ENCODE data around the gene HOXD8.

HOXD8 gene

GRCh38 chr2:176171351-176172006, 42.0 kb downstream of the HOXD8 start:
- H3K4me3 ChIP-seq (ENCODE audit: low read depth, low read length), result no peak overlapping the region

- H3K4me3 ChIP-seq (ENCODE audit: low read depth, low read length), result no peak overlapping the region
Observed at GRCh38 chr2:176172007-176172894, 42.7 kb downstream of the HOXD8 start.

GRCh38 chr2:176172895-176173566, 43.5 kb downstream of the HOXD8 start:
- no peak overlapping the region for H3K4me3 ChIP-seq (ENCODE audit: low read depth, low read length)

GRCh38 chr2:176173567-176174381, 44.3 kb downstream of the HOXD8 start:
- H3K4me3 ChIP-seq (ENCODE audit: low read depth, low read length), result no peak overlapping the region

GRCh38 chr2:176174382-176174823, 44.9 kb downstream of the HOXD8 start:
- no peak overlapping the region for H3K4me3 ChIP-seq (ENCODE audit: low read depth, low read length)

GRCh38 chr2:176174824-176175708, 45.6 kb downstream of the HOXD8 start:
- H3K4me3 ChIP-seq (ENCODE audit: low read depth, low read length), result no peak overlapping the region

GRCh38 chr2:176175709-176176607, 46.5 kb downstream of the HOXD8 start:
- H3K4me3 ChIP-seq (ENCODE audit: low read depth, low read length), result no peak overlapping the region

GRCh38 chr2:176177580-176178037, 48.1 kb downstream of the HOXD8 start:
- H3K4me3 ChIP-seq (ENCODE audit: low read depth, low read length), result peak overlapping the region; percentile 47

GRCh38 chr2:176178038-176178756, 48.7 kb downstream of the HOXD8 start:
- peak overlapping the region; percentile 47 for H3K4me3 ChIP-seq (ENCODE audit: low read depth, low read length)

- H3K4me3 ChIP-seq (ENCODE audit: low read depth, low read length), result no peak overlapping the region
Observed at GRCh38 chr2:176178757-176179295, 49.3 kb downstream of the HOXD8 start.

- no peak overlapping the region for H3K4me3 ChIP-seq (ENCODE audit: low read depth, low read length)
Observed at GRCh38 chr2:176181551-176181950, 52.0 kb downstream of the HOXD8 start.

All from iPS-11a (cell line).